ENCODE results near the gene IRF7.
"Not testable (repeated sequence)": the region's sequence is repeated elsewhere in the genome, so short reads cannot be mapped to it uniquely, and the experiment has no call there.

DNA sequence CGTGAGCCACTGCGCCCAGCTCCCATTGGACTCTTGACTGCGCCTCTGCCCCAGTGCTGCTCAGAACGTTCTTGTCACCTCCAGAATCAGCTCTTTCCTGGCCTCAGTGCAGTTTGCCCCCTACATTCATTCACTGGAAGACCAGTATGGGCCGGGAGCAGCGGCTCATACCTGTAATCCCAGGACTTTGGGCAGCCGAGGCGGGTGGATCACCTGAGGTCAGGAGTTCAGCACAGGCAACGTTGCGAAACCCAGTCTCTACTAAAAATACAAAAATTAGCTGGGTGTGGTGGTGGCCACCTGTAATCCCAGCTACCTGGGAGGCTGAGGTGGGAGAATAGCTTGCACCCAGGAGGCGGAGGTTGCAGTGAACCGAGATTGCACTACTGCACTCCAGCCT, 38.7 kb upstream of the IRF7 start:
- TF ChIP-seq CTCF, POLR2A, EP300 (IDR thresholded peaks at IDR 0.05): not testable (repeated sequence)

All from tibial nerve (tissue), 4 donors.